ENCODE results near the gene TSEN34.
"Not testable (repeated sequence)": the region's sequence is repeated elsewhere in the genome, so short reads cannot be mapped to it uniquely, and the experiment has no call there.

Gene TSEN34

GRCh38 chr19:54239491-54240371 lies 48.6 kb downstream of the TSEN34 start:
- DNase-seq (ENCODE audit: low read depth in 2 of 2): not testable (repeated sequence)

DNA sequence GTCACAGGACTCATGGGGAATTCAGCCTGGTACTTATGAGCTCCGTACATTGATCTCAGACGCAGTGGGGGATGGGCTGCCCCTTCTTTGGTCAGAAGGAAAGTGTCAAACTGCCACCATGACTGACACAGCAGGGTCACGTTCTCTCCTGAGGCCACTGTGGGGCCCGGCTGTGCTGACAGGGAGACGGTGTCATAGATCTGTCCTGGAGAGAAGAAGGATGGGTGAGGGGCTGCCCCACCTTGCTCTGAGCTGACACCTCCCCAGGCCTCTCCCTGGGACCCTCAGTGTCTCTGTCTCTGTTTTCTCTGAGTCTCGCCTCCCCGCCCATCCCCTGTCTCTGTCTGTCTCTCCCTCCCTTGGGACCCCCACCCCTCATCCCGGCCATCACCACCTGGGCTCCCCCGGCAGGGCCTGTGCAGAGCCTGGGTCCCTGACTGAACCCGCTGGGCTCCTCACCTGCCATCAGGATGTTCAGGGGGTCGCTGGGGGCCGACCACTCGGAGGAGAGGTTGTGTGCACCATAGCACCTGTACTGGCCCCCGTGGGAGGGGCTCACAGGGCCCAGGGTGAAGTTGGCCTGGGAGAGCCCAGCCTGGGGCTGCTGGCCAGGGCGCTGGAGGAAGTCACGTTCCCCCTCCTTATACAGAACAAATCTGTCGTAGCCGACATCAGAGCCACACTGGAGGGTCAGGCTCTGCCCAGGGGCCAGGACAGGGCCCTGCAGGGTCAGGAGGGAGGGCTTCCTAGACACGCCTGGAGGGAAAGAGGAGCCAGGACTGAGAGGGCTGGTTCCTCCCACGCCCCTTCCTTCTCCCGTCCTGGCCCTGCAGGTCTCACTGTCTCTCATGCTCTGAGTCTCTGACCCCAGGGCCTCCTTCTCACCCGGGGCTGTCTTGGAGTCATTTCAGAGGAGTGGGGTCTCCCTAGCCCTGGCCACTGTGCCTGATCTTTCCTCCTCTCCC lies 49.5 kb downstream of the TSEN34 start:
- not testable (repeated sequence) for DNase-seq (ENCODE audit: low read depth in 2 of 2)

GRCh38 chr19:54242234-54242633 lies 51.1 kb downstream of the TSEN34 start:
- not testable (repeated sequence) for DNase-seq (ENCODE audit: low read depth in 2 of 2)

GRCh38 chr19:54242646-54243045 lies 51.5 kb downstream of the TSEN34 start, which contains the start of gene LILRA6:
LILRA6 (minus strand) TSS chr19:54242790.
- DNase-seq (ENCODE audit: low read depth in 2 of 2): not testable (repeated sequence)

- DNase-seq (ENCODE audit: low read depth in 2 of 2): not testable (repeated sequence)
These were observed 52.7 kb downstream of the TSEN34 start for GRCh38 chr19:54243809-54244208.
